GM23338 (cell line): ENCODE data around the gene SGCG. TPM values are rescaled to one million over a fixed set of nuclear protein-coding genes. Genes with fewer than 3 reads are reported as not detected.

ENCODE experiments used
- ATAC-seq: fragments of 200-7000 bp; cut with Tn5 transposase; 3 replicates; pipeline ENCODE4 v1.9.1; 2020
- DNase-seq: peaks from one replicate; pipeline ENCODE4 v3.0.0-alpha.2; 2015; ENCODE audit warnings: low spot score
- H2AFZ ChIP-seq: fragments of 200-600 bp; sonication (generic); 2 replicates; pipeline ENCODE4 v1.8.0; 2016; ENCODE audit warnings: antibody characterized with exemption, mild to moderate bottlenecking, moderate library complexity
- H3F3A ChIP-seq: fragments of 200-600 bp; sonication (generic); replicated peaks from 2 replicates; pipeline ENCODE4 v1.8.0; 2017; ENCODE audit warnings: antibody characterized with exemption, mixed run types, low read depth
- H3K27ac ChIP-seq: fragments of 200-600 bp; sonication (generic); 2 replicates; pipeline ENCODE4 v1.6.1; 2016; ENCODE audit warnings: low read depth
- H3K27me3 ChIP-seq: fragments of 200-600 bp; sonication (generic); 2 replicates; pipeline ENCODE4 v1.8.0; 2016; ENCODE audit warnings: mild to moderate bottlenecking, mixed run types, moderate library complexity; ENCODE audit not compliant: insufficient read depth
- H3K36me3 ChIP-seq: fragments of 200-600 bp; sonication (generic); 2 replicates; pipeline ENCODE4 v1.8.0; 2016; ENCODE audit warnings: mild to moderate bottlenecking; ENCODE audit not compliant: insufficient read depth
- H3K4me1 ChIP-seq: fragments of 200-600 bp; sonication (generic); 2 replicates; pipeline ENCODE4 v1.8.0; 2016; ENCODE audit warnings: mild to moderate bottlenecking, moderate library complexity; ENCODE audit not compliant: insufficient read depth
- H3K4me2 ChIP-seq: fragments of 200-600 bp; sonication (generic); 2 replicates; pipeline ENCODE4 v1.7.1; 2017; ENCODE audit warnings: mixed run types
- H3K4me3 ChIP-seq: fragments of 200-600 bp; sonication (generic); 2 replicates; pipeline ENCODE4 v1.6.1; 2016; ENCODE audit warnings: mixed run types
- H3K79me2 ChIP-seq: fragments of 200-600 bp; sonication (generic); replicated peaks from 2 replicates; pipeline ENCODE4 v1.8.0; 2017; ENCODE audit warnings: mild to moderate bottlenecking; ENCODE audit not compliant: insufficient read depth
- H3K9me2 ChIP-seq: fragments of 200-600 bp; sonication (generic); 2 replicates; pipeline ENCODE4 v1.8.0; 2017; ENCODE audit not compliant: insufficient read depth
- H4K20me1 ChIP-seq: fragments of 200-600 bp; sonication (generic); replicated peaks from 2 replicates; pipeline ENCODE4 v1.8.0; 2017; ENCODE audit warnings: mild to moderate bottlenecking; ENCODE audit not compliant: insufficient read depth
- H3K27ac Mint-ChIP-seq: 2 replicates; pipeline ENCODE4 v1.8.0; 2020; ENCODE audit warnings: inconsistent platforms, mild to moderate bottlenecking, moderate library complexity, mixed read lengths
- H3K27me3 Mint-ChIP-seq: 3 replicates; pipeline ENCODE4 v1.8.0; 2022; ENCODE audit warnings: low read depth, mild to moderate bottlenecking, moderate library complexity, mixed read lengths, inconsistent platforms; ENCODE audit not compliant: insufficient read depth, poor library complexity
- H3K36me3 Mint-ChIP-seq: 3 replicates; pipeline ENCODE4 v1.8.0; 2021; ENCODE audit warnings: low read depth, mild to moderate bottlenecking, inconsistent platforms, moderate library complexity, mixed read lengths
- H3K4me1 Mint-ChIP-seq: 3 replicates; pipeline ENCODE4 v1.8.0; 2020; ENCODE audit warnings: mild to moderate bottlenecking, inconsistent platforms, mixed read lengths
- H3K4me3 Mint-ChIP-seq: 3 replicates; pipeline ENCODE4 v1.8.0; 2021; ENCODE audit warnings: moderate library complexity, mild to moderate bottlenecking, inconsistent platforms, mixed read lengths
- H3K9me3 Mint-ChIP-seq: 3 replicates; pipeline ENCODE4 v1.8.0; 2020; ENCODE audit warnings: moderate library complexity, mild to moderate bottlenecking, inconsistent platforms, mixed read lengths
- CREB1 ChIP-seq: fragments of 250-450 bp; sonication (Bioruptor Pico); IDR thresholded peaks from 2 replicates; pipeline ENCODE4 v1.5.0; 2020; ENCODE audit warnings: low read depth, mild to moderate bottlenecking, moderate library complexity
- EZH2 ChIP-seq: fragments of 200-600 bp; sonication (generic); IDR thresholded peaks from one replicate; pipeline ENCODE4 v1.8.0; 2017; ENCODE audit warnings: antibody characterized with exemption, mild to moderate bottlenecking, low read depth; ENCODE audit not compliant: unreplicated experiment
- EZH2phosphoT487 ChIP-seq: fragments of 200-600 bp; sonication (generic); IDR thresholded peaks from one replicate; pipeline ENCODE4 v1.8.1; 2018; ENCODE audit warnings: antibody characterized with exemption; ENCODE audit not compliant: unreplicated experiment
- JUNB ChIP-seq: IDR thresholded peaks from one replicate; pipeline ENCODE4 v1.6.1; 2016; ENCODE audit warnings: antibody characterized with exemption; ENCODE audit not compliant: unreplicated experiment
- NANOG ChIP-seq: IDR thresholded peaks from 2 replicates; pipeline ENCODE4 v1.6.1; 2016; ENCODE audit warnings: antibody characterized with exemption, borderline replicate concordance
- POLR2AphosphoS5 ChIP-seq: IDR thresholded peaks from 2 replicates; pipeline ENCODE4 v1.6.1; 2016; ENCODE audit warnings: antibody characterized with exemption, low read depth
- STAT1 ChIP-seq: IDR thresholded peaks from one replicate; pipeline ENCODE4 v1.6.1; 2016; ENCODE audit warnings: antibody characterized with exemption; ENCODE audit not compliant: unreplicated experiment
- ZNF114 ChIP-seq: fragments of 250-450 bp; sonication (Bioruptor Pico); IDR thresholded peaks from 2 replicates; pipeline ENCODE4 v1.5.0; 2020; ENCODE audit warnings: mild to moderate bottlenecking, moderate library complexity
- ZNF331 ChIP-seq: fragments of 250-450 bp; sonication (Bioruptor Pico); IDR thresholded peaks from 2 replicates; pipeline ENCODE4 v1.5.0; 2020; ENCODE audit warnings: low read depth, mild to moderate bottlenecking, moderate library complexity
- ZNF462 ChIP-seq: fragments of 250-450 bp; sonication (Bioruptor Pico); IDR thresholded peaks from 2 replicates; pipeline ENCODE4 v1.5.0; 2020; ENCODE audit warnings: mild to moderate bottlenecking, moderate library complexity
- polyA plus RNA-seq: library from polyadenylated mRNA; unstranded; fragments of >200 nt; fragmentation: Nextera tagmentation; extraction: Ambion mirVana; gene quantifications from 2 replicates; pipeline ENCODE4 v1.2.1, GENCODE V29; 2016
- total RNA-seq: library from RNA; depleted of rRNA; stranded (reverse); fragments of >200 nt; shearing (Covaris generic); gene quantifications from 2 replicates; pipeline ENCODE4 v1.2.3, GENCODE V29; 2014
- TF ChIP-seq, protein P1 (sequence below): IDR thresholded peaks from one replicate; pipeline ENCODE4 v1.6.1; 2018; ENCODE audit warnings: antibody characterized with exemption; ENCODE audit not compliant: unreplicated experiment
- TF ChIP-seq, protein P2 (sequence below), 2 experiments: fragments of 200-600 bp in 1 of 2; sonication (generic) in 1 of 2; conservative IDR thresholded peaks; 2 replicates each; pipeline versions ENCODE4 v1.5.1 to v1.6.1; 2016 to 2017; ENCODE audit warnings: antibody characterized with exemption in 2 of 2, low read depth in 2 of 2, mild to moderate bottlenecking in 2 of 2, moderate library complexity in 1 of 2
- TF ChIP-seq, protein P3 (sequence below): IDR thresholded peaks from 2 replicates; pipeline ENCODE4 v1.6.1; 2016; ENCODE audit warnings: antibody characterized with exemption

Gene SGCG
- total and polyA plus RNA-seq, 2 experiments from 2014 or later, result not detected

DNA sequence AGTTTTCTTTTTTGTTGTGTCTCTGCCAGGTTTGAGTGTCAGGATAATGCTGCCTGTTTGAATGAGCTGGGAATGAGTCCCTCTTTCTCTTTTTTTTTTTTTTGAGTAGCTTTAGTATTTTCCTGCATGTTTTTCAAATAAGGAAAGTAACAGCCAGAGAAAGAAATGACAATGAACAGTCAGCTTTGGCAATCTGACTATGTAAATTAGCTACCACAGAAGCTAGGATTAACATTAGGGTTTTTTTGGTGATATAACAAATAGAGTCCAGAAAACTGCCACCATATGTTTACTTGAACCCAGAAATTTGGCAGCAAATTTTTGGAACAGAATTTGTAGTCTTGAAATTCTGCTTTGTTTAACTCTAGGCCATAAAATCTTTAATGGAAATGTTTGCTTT, 50.5 kb downstream of the SGCG start:
- no peak for DNase-seq
- Mint-ChIP-seq H3K36me3 (no peaks in the 10 kb centered on the region), H3K4me1 (no peaks in the 10 kb centered on the region), H3K27me3 (peaks cover 2% of the 10 kb centered on the region), H3K9me3 (no peaks in the 10 kb centered on the region), H3K4me3 (no peak overlapping the region), H3K27ac (no peak overlapping the region)
- H3K4me2 ChIP-seq, result no peak overlapping the region
- no peak for TF ChIP-seq ZNF114 (CRISPR knock-in tag)
- no peak for TF ChIP-seq STAT1
- no peak for TF ChIP-seq EZH2phosphoT487
- no peak for TF ChIP-seq EZH2
- TF ChIP-seq JUNB, result no peak
- TF ChIP-seq, protein P1, sequence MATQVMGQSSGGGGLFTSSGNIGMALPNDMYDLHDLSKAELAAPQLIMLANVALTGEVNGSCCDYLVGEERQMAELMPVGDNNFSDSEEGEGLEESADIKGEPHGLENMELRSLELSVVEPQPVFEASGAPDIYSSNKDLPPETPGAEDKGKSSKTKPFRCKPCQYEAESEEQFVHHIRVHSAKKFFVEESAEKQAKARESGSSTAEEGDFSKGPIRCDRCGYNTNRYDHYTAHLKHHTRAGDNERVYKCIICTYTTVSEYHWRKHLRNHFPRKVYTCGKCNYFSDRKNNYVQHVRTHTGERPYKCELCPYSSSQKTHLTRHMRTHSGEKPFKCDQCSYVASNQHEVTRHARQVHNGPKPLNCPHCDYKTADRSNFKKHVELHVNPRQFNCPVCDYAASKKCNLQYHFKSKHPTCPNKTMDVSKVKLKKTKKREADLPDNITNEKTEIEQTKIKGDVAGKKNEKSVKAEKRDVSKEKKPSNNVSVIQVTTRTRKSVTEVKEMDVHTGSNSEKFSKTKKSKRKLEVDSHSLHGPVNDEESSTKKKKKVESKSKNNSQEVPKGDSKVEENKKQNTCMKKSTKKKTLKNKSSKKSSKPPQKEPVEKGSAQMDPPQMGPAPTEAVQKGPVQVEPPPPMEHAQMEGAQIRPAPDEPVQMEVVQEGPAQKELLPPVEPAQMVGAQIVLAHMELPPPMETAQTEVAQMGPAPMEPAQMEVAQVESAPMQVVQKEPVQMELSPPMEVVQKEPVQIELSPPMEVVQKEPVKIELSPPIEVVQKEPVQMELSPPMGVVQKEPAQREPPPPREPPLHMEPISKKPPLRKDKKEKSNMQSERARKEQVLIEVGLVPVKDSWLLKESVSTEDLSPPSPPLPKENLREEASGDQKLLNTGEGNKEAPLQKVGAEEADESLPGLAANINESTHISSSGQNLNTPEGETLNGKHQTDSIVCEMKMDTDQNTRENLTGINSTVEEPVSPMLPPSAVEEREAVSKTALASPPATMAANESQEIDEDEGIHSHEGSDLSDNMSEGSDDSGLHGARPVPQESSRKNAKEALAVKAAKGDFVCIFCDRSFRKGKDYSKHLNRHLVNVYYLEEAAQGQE, result no peak
- TF ChIP-seq, protein P2, sequence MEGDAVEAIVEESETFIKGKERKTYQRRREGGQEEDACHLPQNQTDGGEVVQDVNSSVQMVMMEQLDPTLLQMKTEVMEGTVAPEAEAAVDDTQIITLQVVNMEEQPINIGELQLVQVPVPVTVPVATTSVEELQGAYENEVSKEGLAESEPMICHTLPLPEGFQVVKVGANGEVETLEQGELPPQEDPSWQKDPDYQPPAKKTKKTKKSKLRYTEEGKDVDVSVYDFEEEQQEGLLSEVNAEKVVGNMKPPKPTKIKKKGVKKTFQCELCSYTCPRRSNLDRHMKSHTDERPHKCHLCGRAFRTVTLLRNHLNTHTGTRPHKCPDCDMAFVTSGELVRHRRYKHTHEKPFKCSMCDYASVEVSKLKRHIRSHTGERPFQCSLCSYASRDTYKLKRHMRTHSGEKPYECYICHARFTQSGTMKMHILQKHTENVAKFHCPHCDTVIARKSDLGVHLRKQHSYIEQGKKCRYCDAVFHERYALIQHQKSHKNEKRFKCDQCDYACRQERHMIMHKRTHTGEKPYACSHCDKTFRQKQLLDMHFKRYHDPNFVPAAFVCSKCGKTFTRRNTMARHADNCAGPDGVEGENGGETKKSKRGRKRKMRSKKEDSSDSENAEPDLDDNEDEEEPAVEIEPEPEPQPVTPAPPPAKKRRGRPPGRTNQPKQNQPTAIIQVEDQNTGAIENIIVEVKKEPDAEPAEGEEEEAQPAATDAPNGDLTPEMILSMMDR (conservative IDR thresholded peaks at IDR 0.05; ENCODE audit: low read depth in 2 of 2), result no peak
- TF ChIP-seq, protein P3, sequence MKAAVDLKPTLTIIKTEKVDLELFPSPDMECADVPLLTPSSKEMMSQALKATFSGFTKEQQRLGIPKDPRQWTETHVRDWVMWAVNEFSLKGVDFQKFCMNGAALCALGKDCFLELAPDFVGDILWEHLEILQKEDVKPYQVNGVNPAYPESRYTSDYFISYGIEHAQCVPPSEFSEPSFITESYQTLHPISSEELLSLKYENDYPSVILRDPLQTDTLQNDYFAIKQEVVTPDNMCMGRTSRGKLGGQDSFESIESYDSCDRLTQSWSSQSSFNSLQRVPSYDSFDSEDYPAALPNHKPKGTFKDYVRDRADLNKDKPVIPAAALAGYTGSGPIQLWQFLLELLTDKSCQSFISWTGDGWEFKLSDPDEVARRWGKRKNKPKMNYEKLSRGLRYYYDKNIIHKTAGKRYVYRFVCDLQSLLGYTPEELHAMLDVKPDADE, result no peak
- TF ChIP-seq ZNF331, result no peak
- TF ChIP-seq ZNF462, result no peak
- no peak for TF ChIP-seq CREB1 (CRISPR knock-in tag)
- TF ChIP-seq POLR2AphosphoS5, result no peak
- TF ChIP-seq NANOG, result no peak
- no peaks in the 10 kb centered on the region for H3K9me2 ChIP-seq
- H3K27me3 ChIP-seq, result no peaks in the 10 kb centered on the region
- no peaks in the 10 kb centered on the region for H3K36me3 ChIP-seq
- H3K79me2 ChIP-seq, result no peaks in the 10 kb centered on the region
- H2AFZ ChIP-seq, result no peak overlapping the region
- H3K4me1 ChIP-seq, result no peaks in the 10 kb centered on the region
- no peaks in the 10 kb centered on the region for H4K20me1 ChIP-seq
- no peaks in the 10 kb centered on the region for H3F3A ChIP-seq
- H3K27ac ChIP-seq, result no peak overlapping the region
- no peak overlapping the region for H3K4me3 ChIP-seq
- ATAC-seq, result no peak
